WTC11 (cell line): ENCODE measurements around the gene ANK2. TPM values are rescaled to one million over a fixed set of nuclear protein-coding genes. Genes with fewer than 3 reads are reported as not detected.

Experiments
- ATAC-seq: fragments of 200-7000 bp; cut with Tn5 transposase; 2 replicates; pipeline ENCODE4 v1.10.0; 2021; ENCODE audit warnings: mild to moderate bottlenecking, moderate library complexity
- CTCF ChIA-PET: fragments of 300-600 bp; sonication (Branson Sonifier 250); formaldehyde crosslinking; loops from one replicate; lab custom pipeline; 2021; ENCODE audit warnings: antibody characterized with exemption; lab: Charles Lee
- POLR2A ChIA-PET: fragments of 350-600 bp; sonication (Branson Sonifier 250); formaldehyde crosslinking; loops from one replicate; lab custom pipeline; 2021; ENCODE audit warnings: antibody characterized with exemption; lab: Charles Lee
- DNase-seq: peaks from one replicate; pipeline ENCODE4 v3.0.0; 2021; ENCODE audit warnings: low spot score
- H3K27ac Mint-ChIP-seq: 2 replicates; pipeline ENCODE4 v1.8.0; 2021; ENCODE audit warnings: mixed read lengths
- H3K27me3 Mint-ChIP-seq: 2 replicates; pipeline ENCODE4 v1.8.0; 2021; ENCODE audit warnings: low read depth, mild to moderate bottlenecking, moderate library complexity, mixed read lengths
- H3K36me3 Mint-ChIP-seq: 2 replicates; pipeline ENCODE4 v1.8.0; 2021; ENCODE audit warnings: mixed read lengths
- H3K4me1 Mint-ChIP-seq: 2 replicates; pipeline ENCODE4 v1.8.0; 2022; ENCODE audit warnings: mixed read lengths
- H3K4me3 Mint-ChIP-seq: 2 replicates; pipeline ENCODE4 v1.8.0; 2021; ENCODE audit warnings: mild to moderate bottlenecking, moderate library complexity, mixed read lengths
- H3K9me3 Mint-ChIP-seq: 2 replicates; pipeline ENCODE4 v1.8.0; 2021; ENCODE audit warnings: mixed read lengths
- AFF4 ChIP-seq: sonication (generic); formaldehyde crosslinking; IDR thresholded peaks from 2 replicates; pipeline ENCODE4 v1.8.1; 2023; ENCODE audit warnings: mild to moderate bottlenecking, missing genetic modification reagents, borderline replicate concordance
- CREB1 ChIP-seq: sonication (generic); formaldehyde crosslinking; IDR thresholded peaks from 2 replicates; pipeline ENCODE4 v1.8.0; 2023; ENCODE audit warnings: mild to moderate bottlenecking, missing genetic modification reagents
- CREM ChIP-seq: sonication (generic); formaldehyde crosslinking; IDR thresholded peaks from 2 replicates; pipeline ENCODE4 v1.8.1; 2022; ENCODE audit warnings: mild to moderate bottlenecking, missing genetic modification reagents, moderate library complexity
- E2F1 ChIP-seq: sonication (generic); formaldehyde crosslinking; IDR thresholded peaks from 2 replicates; pipeline ENCODE4 v1.8.0; 2022; ENCODE audit warnings: mild to moderate bottlenecking, missing genetic modification reagents
- E2F5 ChIP-seq: sonication (generic); formaldehyde crosslinking; IDR thresholded peaks from 2 replicates; pipeline ENCODE4 v1.8.1; 2022; ENCODE audit warnings: mild to moderate bottlenecking, moderate library complexity, missing genetic modification reagents
- ESRRA ChIP-seq: sonication (generic); formaldehyde crosslinking; IDR thresholded peaks from 2 replicates; pipeline ENCODE4 v1.8.1; 2022; ENCODE audit warnings: mild to moderate bottlenecking, missing genetic modification reagents, borderline replicate concordance
- ETV6 ChIP-seq: sonication (generic); formaldehyde crosslinking; IDR thresholded peaks from 2 replicates; pipeline ENCODE4 v1.8.1; 2022; ENCODE audit warnings: mild to moderate bottlenecking, missing genetic modification reagents
- FOXK1 ChIP-seq: sonication (generic); formaldehyde crosslinking; IDR thresholded peaks from 2 replicates; pipeline ENCODE4 v1.8.0; 2022; ENCODE audit warnings: mild to moderate bottlenecking, moderate library complexity, missing genetic modification reagents
- GABPB1 ChIP-seq: sonication (generic); formaldehyde crosslinking; IDR thresholded peaks from 2 replicates; pipeline ENCODE4 v1.8.1; 2023; ENCODE audit warnings: mild to moderate bottlenecking, missing genetic modification reagents
- JAZF1 ChIP-seq: fragments of 250-450 bp; sonication (Bioruptor Pico); IDR thresholded peaks from 2 replicates; pipeline ENCODE4 v1.9.0; 2021; ENCODE audit warnings: moderate library complexity, mild to moderate bottlenecking, inconsistent platforms
- NR1H2 ChIP-seq: sonication (generic); formaldehyde crosslinking; IDR thresholded peaks from 2 replicates; pipeline ENCODE4 v1.9.0; 2021; ENCODE audit warnings: mild to moderate bottlenecking, moderate library complexity, missing genetic modification reagents
- NR3C1 ChIP-seq: sonication (generic); formaldehyde crosslinking; conservative IDR thresholded peaks from 2 replicates; pipeline ENCODE4 v1.8.1; 2023; ENCODE audit warnings: low read depth, mild to moderate bottlenecking, missing genetic modification reagents
- TEAD1 ChIP-seq: sonication (generic); formaldehyde crosslinking; IDR thresholded peaks from 2 replicates; pipeline ENCODE4 v1.8.0; 2022; ENCODE audit warnings: mild to moderate bottlenecking, missing genetic modification reagents
- TP53 ChIP-seq: sonication (generic); formaldehyde crosslinking; IDR thresholded peaks from 2 replicates; pipeline ENCODE4 v1.8.1; 2023; ENCODE audit warnings: mild to moderate bottlenecking, missing genetic modification reagents
- USF2 ChIP-seq: sonication (generic); formaldehyde crosslinking; IDR thresholded peaks from 2 replicates; pipeline ENCODE4 v1.8.1; 2023; ENCODE audit warnings: mild to moderate bottlenecking, missing genetic modification reagents, moderate library complexity
- ZBTB21 ChIP-seq: sonication (generic); formaldehyde crosslinking; IDR thresholded peaks from 2 replicates; pipeline ENCODE4 v1.8.1; 2023; ENCODE audit warnings: mild to moderate bottlenecking, missing genetic modification reagents, borderline replicate concordance
- ZNF121 ChIP-seq: sonication (generic); formaldehyde crosslinking; IDR thresholded peaks from 2 replicates; pipeline ENCODE4 v1.8.0; 2023; ENCODE audit warnings: missing genetic modification reagents
- ZNF138 ChIP-seq: sonication (generic); formaldehyde crosslinking; conservative IDR thresholded peaks from 2 replicates; pipeline ENCODE4 v1.8.1; 2022; ENCODE audit warnings: mild to moderate bottlenecking, moderate library complexity, missing genetic modification reagents
- ZNF396 ChIP-seq: fragments of 250-450 bp; sonication (Bioruptor Pico); IDR thresholded peaks from 2 replicates; pipeline ENCODE4 v1.8.0; 2021; ENCODE audit warnings: mild to moderate bottlenecking, moderate library complexity, borderline replicate concordance
- ZNF416 ChIP-seq: fragments of 250-450 bp; sonication (Bioruptor Pico); IDR thresholded peaks from 2 replicates; pipeline ENCODE4 v1.9.0; 2021; ENCODE audit warnings: mild to moderate bottlenecking, inconsistent platforms
- ZNF512 ChIP-seq: sonication (generic); formaldehyde crosslinking; IDR thresholded peaks from 2 replicates; pipeline ENCODE4 v1.8.1; 2022; ENCODE audit warnings: missing genetic modification reagents, borderline replicate concordance
- ZSCAN18 ChIP-seq: fragments of 250-450 bp; sonication (Bioruptor Pico); IDR thresholded peaks from 2 replicates; pipeline ENCODE4 v2.1.2; 2022; ENCODE audit warnings: mild to moderate bottlenecking, moderate library complexity
- total RNA-seq: library from RNA; stranded (reverse); gene quantifications from 3 replicates; pipeline ENCODE4 v1.2.3, GENCODE V29; 2021

ANK2 gene
- total RNA-seq, 1 experiment from 2014 or later, result 27.9 TPM

- no peak for DNase-seq
- Mint-ChIP-seq H3K4me1 (peaks cover 8% of the 10 kb centered on the region), H3K27ac (no peak overlapping the region), H3K27me3 (no peaks in the 10 kb centered on the region), H3K9me3 (no peaks in the 10 kb centered on the region), H3K36me3 (no peaks in the 10 kb centered on the region), H3K4me3 (no peak overlapping the region)
- TF ChIP-seq ZNF121 (CRISPR knock-in tag), result no peak
- TF ChIP-seq E2F1 (CRISPR knock-in tag), result no peak
- no peak for TF ChIP-seq ZNF396 (CRISPR knock-in tag)
- TF ChIP-seq USF2 (CRISPR knock-in tag), result no peak
- no peak for TF ChIP-seq NR1H2 (CRISPR knock-in tag)
- no peak for TF ChIP-seq FOXK1 (CRISPR knock-in tag)
- no peak for TF ChIP-seq TP53
- ChIA-PET POLR2A (no interaction called here), CTCF (no interaction called here)
- no peak for ATAC-seq
Measured at GRCh38 chr4:113131621-113132020, 82.2 kb downstream of the ANK2 start.

- peaks cover 52% of the 10 kb centered on the region for H3K4me1 Mint-ChIP-seq
- POLR2A ChIA-PET, result no interaction called here
- TF ChIP-seq ZNF512 (CRISPR knock-in tag) (no peak), NR1H2 (CRISPR knock-in tag) (no peak), GABPB1 (CRISPR knock-in tag) (peak; percentile 58; the same call in 1 of the 2 replicates)
- TF ChIP-seq, all 79 proteins: peak for 1
- CTCF ChIA-PET, result no interaction called here
- Mint-ChIP-seq H3K9me3 (peaks cover 4% of the 10 kb centered on the region; the same call in 1 of the 2 replicates), H3K27ac (no peak overlapping the region), H3K36me3 (no peaks in the 10 kb centered on the region), H3K4me3 (no peak overlapping the region), H3K27me3 (no peaks in the 10 kb centered on the region)
- no peak for DNase-seq
- ATAC-seq, result no peak
Measured at GRCh38 chr4:113141901-113142346, 92.5 kb downstream of the ANK2 start.

GRCh38 chr4:113142351-113142750 is 92.9 kb downstream of the ANK2 start:
- ATAC-seq, result no peak
- H3K27ac Mint-ChIP-seq, result peak overlapping the region; percentile 46; the same call in 1 of the 2 replicates
- ChIA-PET POLR2A (no interaction called here), CTCF (no interaction called here)
- H3K9me3 Mint-ChIP-seq, result peaks cover 4% of the 10 kb centered on the region; the same call in 1 of the 2 replicates
- H3K4me1 Mint-ChIP-seq, result peaks cover 56% of the 10 kb centered on the region
- no peaks in the 10 kb centered on the region for H3K36me3 Mint-ChIP-seq
- no peaks in the 10 kb centered on the region for H3K27me3 Mint-ChIP-seq
- DNase-seq, result no peak
- H3K4me3 Mint-ChIP-seq, result no peak overlapping the region
- TF ChIP-seq ZSCAN18 (CRISPR knock-in tag), result no peak
- no peak for TF ChIP-seq JAZF1 (CRISPR knock-in tag)
- no peak for TF ChIP-seq ZNF416 (CRISPR knock-in tag)
- TF ChIP-seq ZBTB21 (CRISPR knock-in tag), result no peak
- no peak for TF ChIP-seq CREM (CRISPR knock-in tag)
- no peak for TF ChIP-seq NR3C1 (CRISPR knock-in tag)
- no peak for TF ChIP-seq AFF4
- TF ChIP-seq TEAD1, result no peak
- TF ChIP-seq E2F5 (CRISPR knock-in tag), result no peak
- TF ChIP-seq CREB1 (CRISPR knock-in tag), result no peak
- TF ChIP-seq ESRRA (CRISPR knock-in tag), result no peak
- no peak for TF ChIP-seq ETV6
- TF ChIP-seq ZNF138 (CRISPR knock-in tag), result no peak
- TF ChIP-seq FOXK1 (CRISPR knock-in tag), result no peak
